Colonic mucosa (tissue), 4 donors: Measurements from ENCODE around the gene CCDC102B. TPM values are rescaled to one million over a fixed set of nuclear protein-coding genes. Genes with fewer than 3 reads are reported as not detected.

Experiments used
- DNase-seq: peaks from one replicate; pipeline ENCODE4 v3.0.0-alpha.2; 2020
- H3K27ac ChIP-seq: fragments of 200-600 bp; one replicate; pipeline ENCODE4 v1.8.0; 2021
- H3K27me3 ChIP-seq: fragments of 200-600 bp; one replicate; pipeline ENCODE4 v1.8.0; 2021
- H3K36me3 ChIP-seq: fragments of 200-600 bp; one replicate; pipeline ENCODE4 v1.8.0; 2021
- H3K4me1 ChIP-seq: fragments of 200-600 bp; one replicate; pipeline ENCODE4 v1.8.0; 2021; ENCODE audit warnings: mild to moderate bottlenecking
- H3K4me3 ChIP-seq: fragments of 200-600 bp; one replicate; pipeline ENCODE4 v1.8.0; 2021
- H3K9ac ChIP-seq, 2 donors: one replicate each; pipeline ENCODE4 v1.7.0; 2013; ENCODE audit warnings: control low read depth in 2 of 2, low read depth in 2 of 2, low read length in 2 of 2
- H3K9me3 ChIP-seq: fragments of 200-600 bp; one replicate; pipeline ENCODE4 v1.8.0; 2021
- intact Hi-C: fragments of 100-400 bp; cut with DNase I; formaldehyde crosslinking; loops from one replicate; pipeline ENCODE4 v1.14.1; 2022
- total RNA-seq, 2 donors: library from RNA; stranded (reverse); fragmentation: NEBNext Ultra II Directional in 1 of 2; extraction: Animal tissue kit (Norgen Biotek cat#: 25700) in 1 of 2; gene quantifications; one replicate each; pipeline ENCODE4 v1.2.1, GENCODE V29; 2021
- TF ChIP-seq, protein P1 (sequence below): fragments of 200-600 bp; IDR thresholded peaks from one replicate; pipeline ENCODE4 v1.8.0; 2022; ENCODE audit warnings: antibody characterized with exemption, mild to moderate bottlenecking
- donor health status: healthy.
- donor health status: DM: no; HTN: no; CAD: no.
- donor health status: DM: no; HTN: no; CAD: no.

Gene CCDC102B
- total RNA-seq, 2 donors from 2014 or later, result 1.7 to 3.3 TPM

DNA sequence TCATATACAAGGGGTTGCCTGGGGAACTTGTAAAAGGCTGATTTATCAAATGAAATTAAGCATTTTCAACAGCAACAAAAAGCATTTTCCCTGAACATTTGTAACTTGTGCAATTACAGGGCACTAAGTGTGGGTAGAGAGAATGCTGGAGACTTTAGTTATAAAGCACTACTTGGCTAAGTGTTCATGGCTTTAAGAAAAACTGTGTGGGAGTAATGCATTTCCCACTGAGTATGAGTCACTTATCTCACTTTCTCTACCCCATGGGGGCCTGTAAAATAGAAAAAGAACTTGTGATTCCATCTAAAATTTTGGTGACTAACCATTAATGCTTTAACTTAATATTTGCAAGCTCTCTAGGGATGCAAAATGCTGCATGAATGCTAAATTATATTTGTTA, 193.4 kb downstream of the CCDC102B start:
- Histone ChIP-seq H3K27me3 (no peaks in the 10 kb centered on the region), H3K9ac (no peak overlapping the region), H3K4me3 (no peak overlapping the region), H3K27ac (no peak overlapping the region), H3K9me3 (no peaks in the 10 kb centered on the region), H3K4me1 (no peaks in the 10 kb centered on the region), H3K36me3 (no peaks in the 10 kb centered on the region)
- intact Hi-C loops, result no loop called here
- TF ChIP-seq, protein P1, sequence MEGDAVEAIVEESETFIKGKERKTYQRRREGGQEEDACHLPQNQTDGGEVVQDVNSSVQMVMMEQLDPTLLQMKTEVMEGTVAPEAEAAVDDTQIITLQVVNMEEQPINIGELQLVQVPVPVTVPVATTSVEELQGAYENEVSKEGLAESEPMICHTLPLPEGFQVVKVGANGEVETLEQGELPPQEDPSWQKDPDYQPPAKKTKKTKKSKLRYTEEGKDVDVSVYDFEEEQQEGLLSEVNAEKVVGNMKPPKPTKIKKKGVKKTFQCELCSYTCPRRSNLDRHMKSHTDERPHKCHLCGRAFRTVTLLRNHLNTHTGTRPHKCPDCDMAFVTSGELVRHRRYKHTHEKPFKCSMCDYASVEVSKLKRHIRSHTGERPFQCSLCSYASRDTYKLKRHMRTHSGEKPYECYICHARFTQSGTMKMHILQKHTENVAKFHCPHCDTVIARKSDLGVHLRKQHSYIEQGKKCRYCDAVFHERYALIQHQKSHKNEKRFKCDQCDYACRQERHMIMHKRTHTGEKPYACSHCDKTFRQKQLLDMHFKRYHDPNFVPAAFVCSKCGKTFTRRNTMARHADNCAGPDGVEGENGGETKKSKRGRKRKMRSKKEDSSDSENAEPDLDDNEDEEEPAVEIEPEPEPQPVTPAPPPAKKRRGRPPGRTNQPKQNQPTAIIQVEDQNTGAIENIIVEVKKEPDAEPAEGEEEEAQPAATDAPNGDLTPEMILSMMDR, result no peak
- no peak for DNase-seq

DNA sequence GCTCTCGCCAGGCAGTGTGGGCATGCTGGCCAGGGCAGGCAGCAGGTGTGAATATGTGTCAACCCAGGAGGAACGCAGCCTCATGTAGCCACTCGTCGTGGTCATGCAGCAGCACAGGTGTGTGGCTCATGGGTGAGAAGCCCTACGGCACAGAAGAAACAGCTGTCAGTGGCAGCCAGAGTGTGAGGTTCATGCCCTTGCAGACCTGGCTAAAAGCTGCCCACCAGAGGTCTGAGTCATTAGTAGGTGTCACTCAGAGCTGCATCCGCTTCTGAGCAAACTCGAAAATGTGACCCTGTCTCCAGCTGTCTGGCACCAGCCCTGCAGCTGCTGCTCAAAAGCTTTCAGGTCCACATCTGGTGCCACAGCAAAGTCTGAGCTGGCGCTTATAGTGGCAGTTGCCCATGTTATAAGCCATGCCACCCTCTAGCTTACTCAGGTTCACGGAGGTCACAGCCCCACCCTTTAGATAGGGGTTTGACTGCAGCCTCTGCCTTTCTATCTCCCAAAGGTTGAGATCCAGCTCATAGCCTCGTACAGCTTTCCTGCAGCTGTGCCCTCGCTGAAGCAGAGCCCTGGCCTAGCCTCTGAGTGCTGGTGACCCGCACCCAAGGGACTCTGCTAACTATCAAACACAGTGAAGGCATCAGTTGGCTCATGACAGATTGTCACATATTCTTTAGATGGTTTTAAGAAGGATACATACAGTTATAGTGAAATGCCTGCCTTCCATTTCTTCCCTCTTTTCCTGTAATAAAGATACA, 195.0 kb downstream of the CCDC102B start:
- H3K9ac ChIP-seq, result no peak overlapping the region
- H3K4me3 ChIP-seq, result no peak overlapping the region
- H3K27me3 ChIP-seq, result no peaks in the 10 kb centered on the region
- no peak overlapping the region for H3K27ac ChIP-seq
- H3K4me1 ChIP-seq, result no peaks in the 10 kb centered on the region
- H3K36me3 ChIP-seq, result no peaks in the 10 kb centered on the region
- H3K9me3 ChIP-seq, result no peaks in the 10 kb centered on the region
- intact Hi-C loops, result no loop called here
- no peak for DNase-seq
- TF ChIP-seq, protein P1, result no peak

DNA sequence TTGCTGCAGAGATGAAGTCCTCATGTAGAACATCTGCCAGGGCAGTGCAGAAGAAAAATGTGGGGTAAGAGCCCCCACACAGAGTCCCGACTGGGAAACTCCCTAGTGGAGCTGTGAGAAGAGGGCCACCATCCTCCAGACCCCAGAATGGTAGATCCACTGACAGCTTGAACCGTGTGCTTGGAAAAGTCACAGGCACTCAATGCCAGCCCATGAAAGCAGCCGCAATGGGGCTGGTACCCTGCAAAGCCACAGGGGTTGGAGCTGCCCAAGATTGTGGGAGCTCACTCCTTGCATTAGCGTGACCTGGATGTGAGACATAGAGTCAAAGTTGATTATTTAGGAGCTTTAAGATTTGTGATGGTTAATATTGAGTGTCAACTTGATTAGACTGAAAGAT, 197.8 kb downstream of the CCDC102B start:
- H3K27ac ChIP-seq, result no peak overlapping the region
- H3K9ac ChIP-seq, result no peak overlapping the region
- no peak overlapping the region for H3K4me3 ChIP-seq
- TF ChIP-seq, protein P1, result no peak
- no peak for DNase-seq
- intact Hi-C loops, result no loop called here
- H3K9me3 ChIP-seq, result no peaks in the 10 kb centered on the region
- no peaks in the 10 kb centered on the region for H3K36me3 ChIP-seq
- H3K4me1 ChIP-seq, result no peaks in the 10 kb centered on the region
- no peaks in the 10 kb centered on the region for H3K27me3 ChIP-seq

DNA sequence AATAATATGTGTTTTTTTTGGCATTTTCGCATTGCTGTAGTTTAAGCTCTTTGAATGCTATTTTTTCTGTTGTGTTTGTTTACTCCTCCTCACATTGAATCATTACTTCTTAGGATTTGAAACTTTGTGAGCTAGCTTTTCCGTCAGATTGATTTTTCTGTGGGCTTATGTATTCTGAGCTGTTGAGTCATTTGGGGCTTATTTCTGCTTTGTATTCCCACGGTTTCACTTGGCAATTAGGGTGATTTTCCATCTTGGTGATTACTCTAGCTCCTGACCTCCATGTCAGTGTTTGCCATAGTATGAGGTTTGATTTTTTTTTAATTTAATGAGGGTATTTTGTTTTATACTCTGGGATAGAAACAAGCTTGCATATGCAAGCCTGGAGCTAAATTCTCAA, 200.0 kb downstream of the CCDC102B start:
- intact Hi-C loops, result no loop called here
- TF ChIP-seq, protein P1, result no peak
- Histone ChIP-seq H3K36me3 (no peaks in the 10 kb centered on the region), H3K4me3 (no peak overlapping the region), H3K27me3 (no peaks in the 10 kb centered on the region), H3K9ac (no peak overlapping the region), H3K9me3 (no peaks in the 10 kb centered on the region), H3K4me1 (no peaks in the 10 kb centered on the region), H3K27ac (no peak overlapping the region)
- no peak for DNase-seq

DNA sequence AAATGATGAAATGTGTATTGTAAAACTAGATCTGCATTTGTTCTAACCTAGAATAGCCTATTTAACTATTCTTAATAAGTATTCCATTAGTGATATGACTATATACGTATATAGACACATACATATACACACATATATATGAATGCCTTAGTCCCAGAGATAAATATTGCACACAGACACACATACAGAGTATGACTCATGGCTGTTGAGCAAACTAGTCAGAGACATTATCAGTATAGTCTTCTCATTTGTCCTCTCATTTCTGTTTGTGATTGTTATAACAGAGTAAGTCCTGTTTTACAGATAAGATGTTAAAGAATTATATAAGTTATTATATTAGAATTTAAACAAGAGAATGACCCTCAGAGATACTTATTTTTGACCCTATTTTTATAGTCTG, 202.5 kb downstream of the CCDC102B start:
- DNase-seq, result no peak
- intact Hi-C loops, result no loop called here

More for the DNA sequence above, 202.5 kb downstream of the CCDC102B start:
- no peaks in the 10 kb centered on the region for H3K27me3 ChIP-seq
- H3K27ac ChIP-seq, result no peak overlapping the region
- TF ChIP-seq, protein P1, result no peak
- H3K4me1 ChIP-seq, result no peaks in the 10 kb centered on the region
- H3K9me3 ChIP-seq, result no peaks in the 10 kb centered on the region
- H3K9ac ChIP-seq, result no peak overlapping the region
- H3K4me3 ChIP-seq, result no peak overlapping the region
- no peaks in the 10 kb centered on the region for H3K36me3 ChIP-seq
